ENCODE results near the gene ARL5A. TPM values are rescaled to one million over a fixed set of nuclear protein-coding genes. Genes with fewer than 3 reads are reported as not detected.

The ARL5A gene
- polyA plus RNA-seq, 12 donors = 18.9 to 34.2 (median 25.8) TPM; not detected in 1

GRCh38 chr2:151842830-151843690 is 14.8 kb upstream of the ARL5A start:
- no peak for DNase-seq

GRCh38 chr2:151841047-151841424 is 12.8 kb upstream of the ARL5A start:
- no peak for DNase-seq

GRCh38 chr2:151840216-151841046 is 12.2 kb upstream of the ARL5A start:
- DNase-seq = no peak

GRCh38 chr2:151837926-151838325 is 9.7 kb upstream of the ARL5A start:
- peak; percentile 28 for DNase-seq

- no peak for DNase-seq
These were observed 5.8 kb upstream of the ARL5A start for GRCh38 chr2:151833984-151834383.

GRCh38 chr2:151830961-151831360 is 2.7 kb upstream of the ARL5A start:
- DNase-seq = no peak

GRCh38 chr2:151828890-151829324 is 686 bp upstream of the ARL5A start:
- DNase-seq = no peak

GRCh38 chr2:151827564-151828142 is 568 bp downstream of the ARL5A start:
- DNase-seq = peak; percentile 46

GRCh38 chr2:151826737-151827157 is 1.5 kb downstream of the ARL5A start:
- DNase-seq = no peak

- DNase-seq = no peak
These were observed 3.3 kb downstream of the ARL5A start for GRCh38 chr2:151824886-151825285.

- no peak for DNase-seq
These were observed 4.6 kb downstream of the ARL5A start for GRCh38 chr2:151823651-151824050.

GRCh38 chr2:151819920-151820319 is 8.3 kb downstream of the ARL5A start:
- DNase-seq = no peak

GRCh38 chr2:151817929-151818328 is 10.3 kb downstream of the ARL5A start:
- DNase-seq = no peak

GRCh38 chr2:151816843-151817242 is 11.4 kb downstream of the ARL5A start:
- no peak for DNase-seq

GRCh38 chr2:151815821-151816489 is 12.3 kb downstream of the ARL5A start:
- no peak for DNase-seq

GRCh38 chr2:151810489-151810888 is 17.7 kb downstream of the ARL5A start:
- no peak for DNase-seq

GRCh38 chr2:151809073-151809383 is 19.2 kb downstream of the ARL5A start:
- no peak for DNase-seq

- DNase-seq = no peak
These were observed 19.8 kb downstream of the ARL5A start for GRCh38 chr2:151808258-151809072.

GRCh38 chr2:151805961-151806360 is 22.3 kb downstream of the ARL5A start:
- no peak for DNase-seq

GRCh38 chr2:151805343-151805742 is 22.9 kb downstream of the ARL5A start:
- no peak for DNase-seq

GRCh38 chr2:151803811-151804210 is 24.4 kb downstream of the ARL5A start:
- DNase-seq = no peak
